Vagina (tissue), 2 donors: Measurements from ENCODE around the gene PER3. TPM values are rescaled to one million over a fixed set of nuclear protein-coding genes. Genes with fewer than 3 reads are reported as not detected.

Experiments used
- DNase-seq, 2 donors: peaks; one replicate each; pipeline ENCODE4 v3.0.0-alpha.2; 2017; ENCODE audit errors: extremely low spot score in 2 of 2
- H3K27ac ChIP-seq: fragments of 200-600 bp; sonication (generic); one replicate; pipeline ENCODE4 v1.5.1; 2019
- H3K27me3 ChIP-seq: fragments of 200-600 bp; sonication (generic); one replicate; pipeline ENCODE4 v1.5.1; 2019
- H3K36me3 ChIP-seq, 2 donors: fragments of 200-600 bp; sonication (generic); one replicate each; pipeline ENCODE4 v1.5.1; 2017 to 2019
- H3K4me1 ChIP-seq: fragments of 200-600 bp; sonication (generic); one replicate; pipeline ENCODE4 v1.5.1; 2019
- H3K4me3 ChIP-seq, 2 donors: fragments of 200-600 bp; sonication (generic); 1 replicate in 1 of 2; 2 replicates in 1 of 2; pipeline ENCODE4 v1.5.1; 2016 to 2019
- H3K9me3 ChIP-seq: fragments of 200-600 bp; sonication (generic); one replicate; pipeline ENCODE4 v1.5.1; 2019
- POLR2A ChIP-seq, 2 donors: fragments of 450-650 bp; IDR thresholded peaks; one replicate each; pipeline ENCODE4 v1.6.1; 2017; ENCODE audit warnings: antibody characterized with exemption in 2 of 2, mild to moderate bottlenecking in 2 of 2, moderate library complexity in 2 of 2
- POLR2AphosphoS5 ChIP-seq, 2 donors: sonication (generic); formaldehyde crosslinking; IDR thresholded peaks; one replicate each; pipeline ENCODE4 v1.9.0; 2017; ENCODE audit warnings: antibody characterized with exemption in 2 of 2, mild to moderate bottlenecking in 2 of 2, low read depth in 1 of 2; ENCODE audit not compliant: insufficient read depth in 1 of 2
- intact Hi-C: fragments of 100-400 bp; cut with DNase I; formaldehyde crosslinking; loops from one replicate; pipeline ENCODE4 v1.15.1; 2023
- total RNA-seq: library from RNA; depleted of rRNA; stranded (reverse); fragments of >200 nt; gene quantifications from one replicate; pipeline ENCODE4 v1.2.3, GENCODE V29; 2016
- TF ChIP-seq, protein P1 (sequence below), 3 experiments: fragments of 450-650 bp in 2 of 3; fragments of 200-600 bp in 1 of 3; sonication (generic) in 1 of 3; IDR thresholded peaks; one replicate each; pipeline ENCODE4 v1.5.1; 2017 to 2019; ENCODE audit warnings: antibody characterized with exemption in 3 of 3, mild to moderate bottlenecking in 2 of 3, moderate library complexity in 2 of 3

PER3 gene
- total RNA-seq, 1 donor from 2014 or later, result 24.6 TPM

DNA sequence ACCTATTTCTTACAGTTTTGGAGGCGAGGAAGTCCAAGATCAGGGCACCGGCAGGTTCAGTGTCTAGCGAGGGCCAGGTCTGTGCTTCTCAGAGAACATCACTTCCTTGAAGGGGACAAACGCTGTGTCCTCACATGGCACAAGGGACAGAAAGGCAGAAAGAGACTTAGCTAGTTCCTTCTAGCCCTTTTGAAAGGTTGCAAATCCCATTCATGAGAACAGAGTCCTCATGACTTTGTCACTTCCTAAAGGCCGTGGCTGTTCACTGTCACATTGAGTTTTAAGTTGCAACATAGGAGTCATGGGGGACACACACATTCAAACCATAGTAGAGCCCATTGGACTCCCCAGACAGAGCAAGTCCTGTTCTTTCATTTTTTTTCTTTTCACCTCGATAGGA lies 27.4 kb downstream of the PER3 start:
- TF ChIP-seq, protein P1, sequence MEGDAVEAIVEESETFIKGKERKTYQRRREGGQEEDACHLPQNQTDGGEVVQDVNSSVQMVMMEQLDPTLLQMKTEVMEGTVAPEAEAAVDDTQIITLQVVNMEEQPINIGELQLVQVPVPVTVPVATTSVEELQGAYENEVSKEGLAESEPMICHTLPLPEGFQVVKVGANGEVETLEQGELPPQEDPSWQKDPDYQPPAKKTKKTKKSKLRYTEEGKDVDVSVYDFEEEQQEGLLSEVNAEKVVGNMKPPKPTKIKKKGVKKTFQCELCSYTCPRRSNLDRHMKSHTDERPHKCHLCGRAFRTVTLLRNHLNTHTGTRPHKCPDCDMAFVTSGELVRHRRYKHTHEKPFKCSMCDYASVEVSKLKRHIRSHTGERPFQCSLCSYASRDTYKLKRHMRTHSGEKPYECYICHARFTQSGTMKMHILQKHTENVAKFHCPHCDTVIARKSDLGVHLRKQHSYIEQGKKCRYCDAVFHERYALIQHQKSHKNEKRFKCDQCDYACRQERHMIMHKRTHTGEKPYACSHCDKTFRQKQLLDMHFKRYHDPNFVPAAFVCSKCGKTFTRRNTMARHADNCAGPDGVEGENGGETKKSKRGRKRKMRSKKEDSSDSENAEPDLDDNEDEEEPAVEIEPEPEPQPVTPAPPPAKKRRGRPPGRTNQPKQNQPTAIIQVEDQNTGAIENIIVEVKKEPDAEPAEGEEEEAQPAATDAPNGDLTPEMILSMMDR (IDR thresholded peaks at IDR 0.05), result no peak
- TF ChIP-seq POLR2AphosphoS5 (IDR thresholded peaks at IDR 0.05; ENCODE audit: insufficient read depth in 1 of 2, low read depth in 1 of 2) (no peak), POLR2A (IDR thresholded peaks at IDR 0.05) (no peak)
- H3K9me3 ChIP-seq, result no peaks in the 10 kb centered on the region
- H3K4me3 ChIP-seq, result no peak overlapping the region
- DNase-seq, result no peak
- H3K36me3 ChIP-seq, result peaks cover 0 to 60% of the 10 kb centered on the region in 2 donors
- H3K27me3 ChIP-seq, result no peaks in the 10 kb centered on the region
- H3K4me1 ChIP-seq, result no peaks in the 10 kb centered on the region
- intact Hi-C loops, result no loop called here
- no peak overlapping the region for H3K27ac ChIP-seq

DNA sequence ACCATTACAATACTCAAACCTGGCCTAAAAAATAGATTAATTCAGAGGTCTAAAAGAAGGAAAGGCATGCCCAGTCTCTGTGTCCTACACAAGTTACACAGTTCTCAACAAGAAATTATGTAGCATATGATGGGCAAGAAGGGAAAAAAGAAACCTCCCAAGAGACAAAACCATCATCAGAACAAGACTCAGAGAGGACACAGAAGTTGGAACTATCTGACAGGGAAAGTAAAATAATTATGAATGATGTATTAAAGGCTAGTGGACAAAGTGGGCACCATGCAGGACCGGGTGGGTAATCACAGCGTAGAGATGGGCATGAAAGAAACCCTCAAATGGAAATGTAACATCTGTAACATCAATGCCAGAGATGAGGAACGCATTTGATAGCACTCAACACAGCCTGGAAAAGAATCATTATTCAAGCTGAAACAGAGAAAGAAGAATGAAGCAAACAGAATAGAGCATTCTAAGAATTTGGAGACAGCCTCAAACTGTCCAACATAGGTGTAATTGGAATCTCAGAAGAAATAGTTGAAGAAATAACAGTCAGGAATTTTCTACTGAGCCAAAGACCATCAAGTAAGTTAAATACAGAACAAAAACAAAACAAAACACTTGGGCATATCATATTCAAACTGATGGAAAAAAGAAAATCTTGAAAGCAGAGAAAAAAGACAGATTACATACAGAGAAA lies 29.7 kb downstream of the PER3 start:
- intact Hi-C loops, result no loop called here
- Histone ChIP-seq H3K27ac (no peak overlapping the region), H3K9me3 (no peaks in the 10 kb centered on the region), H3K4me1 (no peaks in the 10 kb centered on the region), H3K27me3 (no peaks in the 10 kb centered on the region), H3K36me3 (peaks cover 0 to 51% of the 10 kb centered on the region in 2 donors), H3K4me3 (no peak overlapping the region)
- DNase-seq, result no peak
- TF ChIP-seq, protein P1 (IDR thresholded peaks at IDR 0.05), result no peak
- TF ChIP-seq POLR2AphosphoS5 (IDR thresholded peaks at IDR 0.05; ENCODE audit: insufficient read depth in 1 of 2, low read depth in 1 of 2), result no peak
- TF ChIP-seq POLR2A (IDR thresholded peaks at IDR 0.05), result no peak

DNA sequence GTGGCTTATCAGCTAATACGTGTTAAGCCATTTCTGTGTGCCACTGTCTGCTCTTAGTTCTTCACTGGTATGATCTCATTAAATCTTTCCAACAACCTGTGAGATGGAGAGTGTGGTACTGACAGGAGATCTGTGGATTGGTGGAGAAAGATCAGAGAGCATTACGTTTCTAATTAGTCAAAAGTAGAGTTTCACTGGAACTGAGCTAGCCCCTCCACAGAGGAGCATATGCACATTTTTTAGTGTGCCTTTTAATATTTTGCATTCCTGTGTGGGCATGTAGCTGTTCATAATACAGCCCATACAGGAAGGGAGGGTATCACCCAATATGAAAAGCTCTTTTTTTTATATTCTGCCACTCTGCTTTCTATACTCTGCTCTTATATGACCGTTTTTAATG lies 37.2 kb downstream of the PER3 start:
- H3K36me3 ChIP-seq, result peaks cover 0 to 68% of the 10 kb centered on the region in 2 donors
- no peak for DNase-seq
- no peaks in the 10 kb centered on the region for H3K4me1 ChIP-seq
- no peak overlapping the region for H3K4me3 ChIP-seq
- TF ChIP-seq POLR2AphosphoS5 (IDR thresholded peaks at IDR 0.05; ENCODE audit: insufficient read depth in 1 of 2, low read depth in 1 of 2), result no peak
- no peak overlapping the region for H3K27ac ChIP-seq
- intact Hi-C loops, result no loop called here
- no peaks in the 10 kb centered on the region for H3K27me3 ChIP-seq
- H3K9me3 ChIP-seq, result no peaks in the 10 kb centered on the region

DNA sequence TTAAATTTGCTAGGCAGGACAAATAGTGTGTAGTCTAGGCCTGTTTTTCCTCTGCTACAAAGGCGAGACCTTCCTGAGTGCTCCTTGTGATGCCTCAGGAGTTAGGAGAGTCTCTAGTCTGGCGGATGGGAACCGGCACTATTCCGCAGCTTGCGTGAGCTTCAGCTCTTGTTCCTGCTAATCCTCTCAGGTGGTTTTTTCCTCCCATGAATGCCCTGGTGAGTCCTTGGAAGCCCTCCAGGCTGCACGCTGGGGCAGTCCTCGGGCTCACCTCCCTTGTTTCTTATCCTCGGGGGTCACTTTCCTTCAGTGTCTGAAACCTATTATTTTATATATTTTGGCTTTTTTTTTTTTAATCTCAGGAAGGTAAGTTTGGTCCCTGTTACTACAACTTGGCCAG lies 40.6 kb downstream of the PER3 start:
- intact Hi-C loops, result no loop called here
- TF ChIP-seq POLR2AphosphoS5 (IDR thresholded peaks at IDR 0.05; ENCODE audit: insufficient read depth in 1 of 2, low read depth in 1 of 2) (no peak), POLR2A (IDR thresholded peaks at IDR 0.05) (no peak)
- TF ChIP-seq, protein P1 (IDR thresholded peaks at IDR 0.05), result no peak
- H3K27me3 ChIP-seq, result no peaks in the 10 kb centered on the region
- no peak overlapping the region for H3K27ac ChIP-seq
- no peak overlapping the region for H3K4me3 ChIP-seq
- no peaks in the 10 kb centered on the region for H3K4me1 ChIP-seq
- no peak for DNase-seq
- no peaks in the 10 kb centered on the region for H3K9me3 ChIP-seq
- H3K36me3 ChIP-seq, result peaks cover 0 to 82% of the 10 kb centered on the region in 2 donors

DNA sequence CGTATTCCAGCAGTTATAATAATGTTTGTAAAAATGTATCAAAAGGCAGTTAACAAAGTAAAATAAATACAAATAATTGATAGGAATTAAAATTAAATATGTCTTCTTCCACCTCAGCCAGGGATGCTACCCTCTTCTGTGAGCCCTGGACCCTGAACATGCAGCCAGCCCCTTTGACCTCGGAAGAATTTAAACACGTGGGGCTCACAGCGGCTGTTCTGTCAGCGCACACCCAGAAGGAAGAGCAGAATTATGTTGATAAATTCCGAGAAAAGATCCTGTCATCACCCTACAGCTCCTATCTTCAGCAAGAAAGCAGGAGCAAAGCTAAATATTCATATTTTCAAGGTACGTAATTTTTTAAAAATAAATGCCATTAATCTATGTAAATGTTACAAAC lies 42.3 kb downstream of the PER3 start:
- Histone ChIP-seq H3K27ac (no peak overlapping the region), H3K4me1 (no peaks in the 10 kb centered on the region), H3K4me3 (no peak overlapping the region), H3K36me3 (peaks cover 0 to 76% of the 10 kb centered on the region in 2 donors), H3K9me3 (no peaks in the 10 kb centered on the region), H3K27me3 (no peaks in the 10 kb centered on the region)
- TF ChIP-seq POLR2A (IDR thresholded peaks at IDR 0.05) (no peak), POLR2AphosphoS5 (IDR thresholded peaks at IDR 0.05; ENCODE audit: insufficient read depth in 1 of 2, low read depth in 1 of 2) (no peak)
- TF ChIP-seq, protein P1 (IDR thresholded peaks at IDR 0.05), result no peak
- no peak for DNase-seq
- intact Hi-C loops, result no loop called here
